ENCODE results near the gene ADCY10. TPM values are rescaled to one million over a fixed set of nuclear protein-coding genes. Genes with fewer than 3 reads are reported as not detected.

Gene ADCY10
- total RNA-seq, 1 donor from 2014 or later, result 1.9 TPM

- Histone ChIP-seq H3K9me3 (no peaks in the 10 kb centered on the region), H3K27me3 (no peaks in the 10 kb centered on the region)
Measured at GRCh38 chr1:167824163-167824794, 89.7 kb downstream of the ADCY10 start.

GRCh38 chr1:167821969-167822685 is 91.8 kb downstream of the ADCY10 start:
- no peaks in the 10 kb centered on the region for H3K36me3 ChIP-seq
- TF ChIP-seq CTCF (IDR thresholded peaks at IDR 0.05), result no peak
- no peak overlapping the region for H3K27ac ChIP-seq
- no peaks in the 10 kb centered on the region for H3K9me3 ChIP-seq
- H3K4me1 ChIP-seq, result peaks cover 0 to 8% of the 10 kb centered on the region in 2 donors
- H3K27me3 ChIP-seq, result no peaks in the 10 kb centered on the region
- intact Hi-C loops (cut with DNase I), result loop anchor here (1.0 to 2.0 kb wide), 2 partner anchors 19 to 111 kb away; no protein-coding TSS in a partner anchor
- DNase-seq (ENCODE audit: low spot score in 2 of 2), result no peak
- no peak overlapping the region for H3K4me3 ChIP-seq

More at GRCh38 chr1:167824163-167824794, 89.7 kb downstream of the ADCY10 start:
- DNase-seq (ENCODE audit: low spot score in 2 of 2), result no peak
- Histone ChIP-seq H3K27ac (no peak overlapping the region), H3K36me3 (no peaks in the 10 kb centered on the region), H3K4me1 (peaks cover 0 to 8% of the 10 kb centered on the region in 2 donors), H3K4me3 (no peak overlapping the region)
- no peak for TF ChIP-seq CTCF (IDR thresholded peaks at IDR 0.05)
- intact Hi-C loops (cut with DNase I), result no loop called here

- TF ChIP-seq CTCF (IDR thresholded peaks at IDR 0.05), result no peak
- intact Hi-C loops (cut with DNase I), result loop anchor here (2.0 kb wide), 1 partner anchor 19 kb away; no protein-coding TSS in a partner anchor
- no peaks in the 10 kb centered on the region for H3K36me3 ChIP-seq
- H3K9me3 ChIP-seq, result no peaks in the 10 kb centered on the region
- DNase-seq (ENCODE audit: low spot score in 2 of 2), result no peak
- no peaks in the 10 kb centered on the region for H3K27me3 ChIP-seq
- no peak overlapping the region for H3K4me3 ChIP-seq
- H3K4me1 ChIP-seq, result peaks cover 0 to 8% of the 10 kb centered on the region in 2 donors
- H3K27ac ChIP-seq, result peak overlapping the region in 1 of 2 donors; percentile 86
Measured at GRCh38 chr1:167821356-167821685, 92.6 kb downstream of the ADCY10 start.

- no peak for TF ChIP-seq CTCF (IDR thresholded peaks at IDR 0.05)
- H3K27ac ChIP-seq, result peak overlapping the region; percentile 77 to 86
- peaks cover 0 to 3% of the 10 kb centered on the region in 2 donors for H3K9me3 ChIP-seq
- intact Hi-C loops (cut with DNase I), result loop anchor here (1.0 to 2.0 kb wide), 2 partner anchors 18 to 115 kb away; partner anchors contain the start of gene DCAF6
- no peak for DNase-seq (ENCODE audit: low spot score in 2 of 2)
- H3K4me3 ChIP-seq, result peak overlapping the region; percentile 38 to 53
- peaks cover 0 to 8% of the 10 kb centered on the region in 2 donors for H3K4me1 ChIP-seq
- H3K27me3 ChIP-seq, result no peaks in the 10 kb centered on the region
- no peaks in the 10 kb centered on the region for H3K36me3 ChIP-seq
Measured at GRCh38 chr1:167820684-167821355, 93.1 kb downstream of the ADCY10 start.

- peak overlapping the region; percentile 38 to 53 for H3K4me3 ChIP-seq
- peaks cover 3 to 11% of the 10 kb centered on the region in 2 donors for H3K9me3 ChIP-seq
- H3K36me3 ChIP-seq, result no peaks in the 10 kb centered on the region
- peak overlapping the region; percentile 77 to 86 for H3K27ac ChIP-seq
- intact Hi-C loops (cut with DNase I), result loop anchor here (1.0 to 2.0 kb wide), 2 partner anchors 17 to 116 kb away; partner anchors contain the start of gene DCAF6
- H3K27me3 ChIP-seq, result no peaks in the 10 kb centered on the region
- no peak for TF ChIP-seq CTCF (IDR thresholded peaks at IDR 0.05)
- DNase-seq (ENCODE audit: low spot score in 2 of 2), result peak; percentile 70 to 93
- H3K4me1 ChIP-seq, result peaks cover 0 to 8% of the 10 kb centered on the region in 2 donors
Measured at GRCh38 chr1:167819849-167820683, 93.9 kb downstream of the ADCY10 start.

Data from ascending aorta (tissue), 2 donors.